HepG2 (cell line): ENCODE results near the gene CCND1. TPM values are rescaled to one million over a fixed set of nuclear protein-coding genes. Genes with fewer than 3 reads are reported as not detected.

Experiments
- ATAC-seq: fragments of 200-7000 bp; cut with Tn5 transposase; 3 replicates; pipeline ENCODE4 v1.9.1; 2020; ENCODE audit warnings: mild to moderate bottlenecking, moderate library complexity
- BruUV-seq: library from RNA; stranded (reverse); fragments of 400-500 nt; replicated peaks from 2 replicates; lab custom pipeline; 2021; lab: Mats Ljungman, UMichigan
- CTCF ChIA-PET: fragments of 300-600 bp; formaldehyde crosslinking; extraction: SDS; loops from one replicate; lab custom pipeline; 2021; ENCODE audit warnings: low total read pairs, inconsistent platforms, low intra/inter-chr PET ratio; lab: Yijun Ruan, JAX
- POLR2A ChIA-PET: fragments of 350-600 bp; sonication (Branson Sonifier 250); formaldehyde crosslinking; loops from one replicate; lab custom pipeline; 2020; ENCODE audit warnings: antibody characterized with exemption, inconsistent platforms; lab: Yijun Ruan, JAX
- DNase-seq: peaks from one replicate; pipeline ENCODE4 v3.0.0-alpha.2; 2015; ENCODE audit warnings: low spot score
- FAIRE-seq: peaks from 3 replicates; lab custom pipeline; 2011; peaks lifted over from hg19 to GRCh38; lab: Jason Lieb, UNC
- H2AFZ ChIP-seq: one replicate; pipeline ENCODE4 v1.6.1; 2011; ENCODE audit warnings: low read length, inconsistent platforms
- H3K27ac ChIP-seq: fragments of 300-600 bp; 3 replicates; pipeline ENCODE4 v1.8.0; 2011; ENCODE audit warnings: mixed run types, mild to moderate bottlenecking, mixed read lengths, low read length, inconsistent platforms; ENCODE audit not compliant: insufficient read depth; ENCODE audit errors: extremely low read length
- H3K27me3 ChIP-seq, 2 experiments: fragments of 200-600 bp in 1 of 2; 2 replicates in 1 of 2; 3 replicates in 1 of 2; pipeline versions ENCODE4 v1.6.0 to v1.8.0; 2011; ENCODE audit warnings: low read length in 2 of 2, mild to moderate bottlenecking in 2 of 2, moderate library complexity in 2 of 2, inconsistent platforms in 1 of 2; ENCODE audit not compliant: insufficient read depth in 2 of 2, control insufficient read depth in 1 of 2
- H3K36me3 ChIP-seq, 2 experiments: fragments of 200-600 bp in 1 of 2; replicated peaks in 1 of 2; 2 replicates in 1 of 2; 3 replicates in 1 of 2; pipeline versions ENCODE4 v1.5.1 to v1.8.0; 2011; ENCODE audit warnings: low read length in 2 of 2, inconsistent platforms in 1 of 2; ENCODE audit not compliant: insufficient read depth in 2 of 2, control insufficient read depth in 1 of 2
- H3K4me1 ChIP-seq: 2 replicates; pipeline ENCODE4 v1.5.1; 2012; ENCODE audit warnings: low read length, inconsistent platforms; ENCODE audit not compliant: insufficient read depth
- H3K4me2 ChIP-seq: 2 replicates; pipeline ENCODE4 v1.6.0; 2011; ENCODE audit warnings: low read depth, low read length, inconsistent platforms
- H3K4me3 ChIP-seq, 3 experiments: fragments of 200-600 bp in 1 of 3; sonication (generic), shearing (Covaris generic) in 1 of 3; replicated peaks in 1 of 3; 2 replicates each; pipeline ENCODE4 v1.5.1; 2011 to 2016; ENCODE audit warnings: low read length in 3 of 3, inconsistent platforms in 2 of 3, low read depth in 2 of 3, mild to moderate bottlenecking in 2 of 3, control low read depth in 1 of 3, mixed read lengths in 1 of 3; ENCODE audit not compliant: insufficient read depth in 1 of 3
- H3K79me2 ChIP-seq: one replicate; pipeline ENCODE4 v1.6.1; 2011; ENCODE audit warnings: low read length, inconsistent platforms; ENCODE audit not compliant: insufficient read depth
- H3K9ac ChIP-seq: 2 replicates; pipeline ENCODE4 v1.6.0; 2011; ENCODE audit warnings: mild to moderate bottlenecking, low read depth, low read length, inconsistent platforms; ENCODE audit not compliant: insufficient read depth
- H3K9me3 ChIP-seq: 2 replicates; pipeline ENCODE4 v1.5.1; 2012; ENCODE audit warnings: mild to moderate bottlenecking, low read length
- H4K20me1 ChIP-seq: 2 replicates; pipeline ENCODE4 v1.6.0; 2011; ENCODE audit warnings: inconsistent platforms, mild to moderate bottlenecking, low read length, moderate library complexity; ENCODE audit not compliant: insufficient read depth
- AGO2 ChIP-seq: fragments of 200-400 bp; formaldehyde crosslinking; optimal IDR thresholded peaks from 2 replicates; pipeline ENCODE3; 2017; ENCODE audit warnings: mild to moderate bottlenecking, low read depth, low read length, moderate library complexity
- ELF4 ChIP-seq: sonication (generic); formaldehyde crosslinking; IDR thresholded peaks from 2 replicates; pipeline ENCODE4 v1.5.0; 2020; ENCODE audit warnings: missing genetic modification reagents, mild to moderate bottlenecking, moderate library complexity, borderline replicate concordance
- NFKB2 ChIP-seq: sonication (generic); formaldehyde crosslinking; IDR thresholded peaks from 2 replicates; pipeline ENCODE4 v1.4.0; 2020; ENCODE audit warnings: missing genetic modification reagents, borderline replicate concordance
- RBM39 ChIP-seq: fragments of 200-400 bp; formaldehyde crosslinking; IDR thresholded peaks from one replicate; pipeline ENCODE4 v1.6.1; 2018; ENCODE audit warnings: antibody characterized with exemption, mild to moderate bottlenecking, low read depth, low read length; ENCODE audit not compliant: poor library complexity, severe bottlenecking
- ZBTB3 ChIP-seq: sonication (generic); formaldehyde crosslinking; IDR thresholded peaks from 2 replicates; pipeline ENCODE4 v1.4.0; 2020; ENCODE audit warnings: low read depth, mild to moderate bottlenecking, moderate library complexity, missing genetic modification reagents, borderline replicate concordance
- ZFP62 ChIP-seq: sonication (generic); formaldehyde crosslinking; IDR thresholded peaks from 2 replicates; pipeline ENCODE4 v1.4.0; 2020; ENCODE audit warnings: missing genetic modification reagents
- ZNF670 ChIP-seq: sonication (generic); formaldehyde crosslinking; IDR thresholded peaks from 2 replicates; pipeline ENCODE4 v1.8.0; 2022; ENCODE audit warnings: mild to moderate bottlenecking, missing genetic modification reagents, borderline replicate concordance
- WGBS: methylation state at CpG from one replicate; pipeline ENCODE4 v1.1.6; 2017; ENCODE audit warnings: low lambda C conversion rate; 5-methylcytosine and 5-hydroxymethylcytosine counted together
- in situ Hi-C: cut with HindIII; loops from 2 replicates; pipeline ENCODE4 v1.10.0; 2017; ENCODE audit warnings: low pct_unique_long_range_greater_than_20kb; ENCODE audit not compliant: extremely low pct_ligation_motif_present
- intact Hi-C: fragments of 100-400 bp; cut with micrococcal nuclease; formaldehyde crosslinking; loops from one replicate; pipeline ENCODE4 v1.10.0; 2022; ENCODE audit not compliant: unreplicated experiment
- polyA plus RNA-seq, 8 experiments: library from polyadenylated mRNA; depleted of rRNA in 3 of 8; stranded (reverse) in 7 of 8; unstranded in 1 of 8; fragments of >200 nt; fragmentation: Illumina TruSeq in 4 of 8; extraction: Trizol in 4 of 8; gene quantifications; 2 replicates each; pipeline versions ENCODE4 v1.2.1 to v1.2.3, GENCODE V29; 2011 to 2016; ENCODE audit warnings: low read depth in 4 of 8, missing spikeins in 1 of 8, mixed read lengths in 1 of 8; ENCODE audit not compliant: insufficient read depth in 1 of 8
- total RNA-seq, 5 experiments: library from RNA; depleted of rRNA; stranded (reverse); fragments of >200 nt; fragmentation: Illumina TruSeq; extraction: Trizol; gene quantifications; 2 replicates each; pipeline ENCODE4 v1.2.3, GENCODE V29; 2016; ENCODE audit warnings: low read depth in 1 of 5
- TF ChIP-seq, protein P1 (sequence below): sonication (generic); formaldehyde crosslinking; IDR thresholded peaks from 2 replicates; pipeline ENCODE4 v1.4.0; 2020; ENCODE audit warnings: missing genetic modification reagents

The CCND1 gene
- total and polyA plus RNA-seq, 2 of the 13 experiments (the other 11 are each of a cell fraction or from before 2014, with no cell fraction given), result 107 to 136 TPM

DNA sequence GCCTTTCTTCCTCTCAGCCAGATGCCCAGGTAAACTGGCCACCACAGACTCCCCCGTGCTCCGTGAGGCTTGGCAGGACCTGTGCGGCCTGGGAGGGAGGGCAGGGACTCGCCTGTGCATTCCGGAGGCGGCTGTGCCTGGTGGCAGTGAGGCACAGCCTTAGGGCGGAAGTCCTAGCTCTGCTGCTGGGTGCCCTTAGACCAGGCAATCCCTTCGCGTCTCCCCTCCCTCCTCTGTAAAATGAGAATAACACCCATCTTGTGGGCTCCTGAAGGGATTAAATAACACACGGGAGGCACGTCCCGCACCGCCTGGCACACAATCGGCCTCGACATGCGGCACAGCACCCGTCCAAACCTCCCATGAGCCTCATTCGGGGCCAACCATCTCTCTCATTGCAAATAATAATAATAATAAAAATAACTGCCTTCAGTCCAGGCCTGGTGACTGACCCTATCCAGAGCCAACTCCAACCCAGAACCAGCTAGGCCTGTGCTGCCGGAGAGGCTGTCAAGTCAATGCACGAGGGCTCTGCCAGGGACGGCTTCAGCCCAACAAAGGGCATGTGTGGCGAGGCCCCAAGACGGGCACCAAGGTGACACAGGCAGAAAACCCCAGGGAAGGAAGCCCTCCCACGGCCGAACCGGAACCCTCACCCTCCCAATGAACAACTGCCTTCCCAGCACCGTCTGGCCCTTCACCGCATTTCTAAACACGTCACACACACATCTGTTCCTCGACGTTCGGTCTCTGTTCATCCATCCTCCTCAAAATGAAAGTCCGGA, 26.0 kb downstream of the CCND1 start:
- Histone ChIP-seq H3K27ac (peak overlapping the region; percentile 77), H3K4me1 (peaks cover 48% of the 10 kb centered on the region), H3K9ac (peak overlapping the region; percentile 57), H3K27me3 (no peaks in the 10 kb centered on the region), H3K4me3 (no peak overlapping the region), H3K4me2 (no peak overlapping the region), H4K20me1 (no peaks in the 10 kb centered on the region), H3K79me2 (no peaks in the 10 kb centered on the region), H3K36me3 (peaks cover 2 to 14% of the 10 kb centered on the region in 2 experiments; a peak in 4 of 5 replicates), H3K9me3 (no peaks in the 10 kb centered on the region), H2AFZ (no peak overlapping the region)
- DNase-seq, result no peak
- in situ Hi-C loops (no loop called here), intact Hi-C loops (no loop called here)
- WGBS, result 98% methylated on average over 29 of the region's 33 CpGs
- BruUV-seq, result no TSS peak
- ATAC-seq, result no peak
- POLR2A ChIA-PET, result interaction anchor here (1.5 to 8.9 kb wide), 3 partner anchors 10 to 23 kb away, joined by 6 to 128 read pairs (median 30); no protein-coding TSS in a partner anchor
- TF ChIP-seq ZFP62 (CRISPR knock-in tag), result no peak
- peak; percentile 40 for TF ChIP-seq RBM39
- TF ChIP-seq ELF4 (CRISPR knock-in tag), result no peak
- TF ChIP-seq, protein P1, sequence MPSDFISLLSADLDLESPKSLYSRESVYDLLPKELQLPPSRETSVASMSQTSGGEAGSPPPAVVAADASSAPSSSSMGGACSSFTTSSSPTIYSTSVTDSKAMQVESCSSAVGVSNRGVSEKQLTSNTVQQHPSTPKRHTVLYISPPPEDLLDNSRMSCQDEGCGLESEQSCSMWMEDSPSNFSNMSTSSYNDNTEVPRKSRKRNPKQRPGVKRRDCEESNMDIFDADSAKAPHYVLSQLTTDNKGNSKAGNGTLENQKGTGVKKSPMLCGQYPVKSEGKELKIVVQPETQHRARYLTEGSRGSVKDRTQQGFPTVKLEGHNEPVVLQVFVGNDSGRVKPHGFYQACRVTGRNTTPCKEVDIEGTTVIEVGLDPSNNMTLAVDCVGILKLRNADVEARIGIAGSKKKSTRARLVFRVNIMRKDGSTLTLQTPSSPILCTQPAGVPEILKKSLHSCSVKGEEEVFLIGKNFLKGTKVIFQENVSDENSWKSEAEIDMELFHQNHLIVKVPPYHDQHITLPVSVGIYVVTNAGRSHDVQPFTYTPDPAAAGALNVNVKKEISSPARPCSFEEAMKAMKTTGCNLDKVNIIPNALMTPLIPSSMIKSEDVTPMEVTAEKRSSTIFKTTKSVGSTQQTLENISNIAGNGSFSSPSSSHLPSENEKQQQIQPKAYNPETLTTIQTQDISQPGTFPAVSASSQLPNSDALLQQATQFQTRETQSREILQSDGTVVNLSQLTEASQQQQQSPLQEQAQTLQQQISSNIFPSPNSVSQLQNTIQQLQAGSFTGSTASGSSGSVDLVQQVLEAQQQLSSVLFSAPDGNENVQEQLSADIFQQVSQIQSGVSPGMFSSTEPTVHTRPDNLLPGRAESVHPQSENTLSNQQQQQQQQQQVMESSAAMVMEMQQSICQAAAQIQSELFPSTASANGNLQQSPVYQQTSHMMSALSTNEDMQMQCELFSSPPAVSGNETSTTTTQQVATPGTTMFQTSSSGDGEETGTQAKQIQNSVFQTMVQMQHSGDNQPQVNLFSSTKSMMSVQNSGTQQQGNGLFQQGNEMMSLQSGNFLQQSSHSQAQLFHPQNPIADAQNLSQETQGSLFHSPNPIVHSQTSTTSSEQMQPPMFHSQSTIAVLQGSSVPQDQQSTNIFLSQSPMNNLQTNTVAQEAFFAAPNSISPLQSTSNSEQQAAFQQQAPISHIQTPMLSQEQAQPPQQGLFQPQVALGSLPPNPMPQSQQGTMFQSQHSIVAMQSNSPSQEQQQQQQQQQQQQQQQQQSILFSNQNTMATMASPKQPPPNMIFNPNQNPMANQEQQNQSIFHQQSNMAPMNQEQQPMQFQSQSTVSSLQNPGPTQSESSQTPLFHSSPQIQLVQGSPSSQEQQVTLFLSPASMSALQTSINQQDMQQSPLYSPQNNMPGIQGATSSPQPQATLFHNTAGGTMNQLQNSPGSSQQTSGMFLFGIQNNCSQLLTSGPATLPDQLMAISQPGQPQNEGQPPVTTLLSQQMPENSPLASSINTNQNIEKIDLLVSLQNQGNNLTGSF, result no peak
- TF ChIP-seq ZBTB3 (CRISPR knock-in tag), result 0 out of 2 replicates have a peak, but pooled peaks have one; percentile 3
- TF ChIP-seq AGO2, result peak; percentile 30
- no peak for TF ChIP-seq ZNF670 (CRISPR knock-in tag)
- no peak for TF ChIP-seq NFKB2
- no peak for FAIRE-seq
- CTCF ChIA-PET, result no interaction called here
